GM21360 (cell line): ENCODE data around the gene SIPA1.
A peak's percentile ranks its signal among the peaks of the same experiment; 100 is the strongest.

Experiments used
- ATAC-seq: cut with Tn5 transposase; IDR thresholded peaks from one replicate; pipeline ENCODE4 v1.9.1; 2021; ENCODE audit warnings: mild to moderate bottlenecking, moderate library complexity; ENCODE audit not compliant: unreplicated experiment

SIPA1 gene

DNA sequence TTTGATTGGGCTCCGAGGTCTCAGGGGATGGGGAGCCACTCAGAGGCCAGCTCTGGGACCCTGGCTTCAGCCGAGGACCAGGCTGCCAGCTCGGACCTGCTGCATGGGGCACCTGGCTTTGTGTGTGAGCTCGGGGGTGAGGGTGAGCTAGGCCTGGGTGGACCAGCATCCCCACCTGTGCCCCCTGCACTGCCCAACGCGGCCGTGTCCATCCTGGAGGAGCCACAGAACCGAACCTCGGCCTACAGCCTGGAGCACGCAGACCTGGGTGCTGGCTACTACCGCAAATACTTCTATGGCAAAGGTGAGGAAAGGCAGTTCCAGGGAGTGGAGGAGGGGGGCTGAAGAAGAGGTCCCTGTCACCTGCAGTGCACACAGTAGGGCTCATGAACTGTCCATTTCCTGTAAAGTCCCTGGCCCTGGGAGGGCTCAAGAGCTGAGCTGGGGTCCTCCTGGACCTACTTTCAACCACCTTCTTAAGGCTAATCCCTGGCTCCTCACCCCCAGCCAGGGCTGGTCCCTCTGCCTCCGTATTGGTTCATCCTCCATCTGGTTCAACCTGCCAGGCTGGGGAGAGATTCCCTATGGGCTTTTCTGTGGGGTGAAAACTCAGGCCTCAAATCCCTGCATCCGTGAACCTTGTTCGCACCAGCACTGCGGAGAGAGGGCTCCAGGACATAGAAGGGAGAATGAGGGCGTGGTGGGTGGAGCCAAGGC lies 3.6 kb downstream of the SIPA1 start:
- ATAC-seq, result no peak

DNA sequence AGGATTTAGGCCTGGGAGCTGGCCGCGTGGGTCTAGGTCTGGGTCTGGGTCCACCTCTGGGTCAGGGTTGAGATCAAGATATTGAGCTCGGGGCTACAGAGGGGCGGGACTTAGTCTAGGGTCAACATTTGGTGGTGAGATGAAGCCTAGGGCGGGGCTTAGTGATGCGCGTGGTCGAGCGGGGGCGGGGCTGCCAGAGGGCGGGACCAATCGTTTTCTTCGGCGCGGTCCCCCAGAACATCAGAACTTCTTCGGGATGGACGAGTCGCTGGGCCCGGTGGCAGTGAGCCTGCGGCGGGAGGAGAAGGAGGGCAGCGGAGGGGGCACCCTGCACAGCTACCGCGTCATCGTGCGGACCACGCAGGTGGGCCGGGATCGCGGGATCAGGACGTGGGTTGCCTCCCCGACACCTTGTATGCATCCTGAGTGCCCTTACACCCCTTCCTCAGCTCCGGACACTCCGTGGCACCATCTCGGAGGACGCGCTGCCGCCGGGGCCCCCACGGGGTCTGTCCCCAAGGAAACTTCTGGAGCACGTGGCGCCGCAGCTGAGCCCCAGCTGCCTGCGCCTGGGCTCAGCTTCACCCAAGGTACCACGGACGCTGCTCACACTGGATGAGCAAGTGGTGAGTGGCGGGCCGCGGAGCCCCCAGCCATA lies 4.2 kb downstream of the SIPA1 start:
- no peak for ATAC-seq

DNA sequence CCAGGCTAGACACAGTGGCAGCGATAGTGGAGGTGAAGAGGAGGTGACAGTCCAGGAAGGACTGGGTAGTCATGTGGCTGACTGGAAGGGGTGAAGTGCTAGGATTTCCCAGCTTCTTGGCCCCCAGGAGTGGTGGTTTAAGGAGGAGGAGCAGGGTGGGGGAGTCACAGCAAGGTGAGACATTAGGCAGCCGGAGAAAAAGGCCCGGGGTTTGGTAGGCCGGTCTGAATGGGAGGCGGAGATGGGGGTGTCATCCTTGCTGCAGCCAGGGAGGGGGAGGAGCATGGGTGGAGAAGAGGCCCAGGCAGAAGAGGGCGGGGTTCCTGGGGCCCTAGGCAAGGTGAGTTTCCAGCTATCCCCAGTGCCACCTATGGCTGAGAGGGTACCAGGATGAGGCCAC lies 6.1 kb downstream of the SIPA1 start:
- no peak for ATAC-seq

DNA sequence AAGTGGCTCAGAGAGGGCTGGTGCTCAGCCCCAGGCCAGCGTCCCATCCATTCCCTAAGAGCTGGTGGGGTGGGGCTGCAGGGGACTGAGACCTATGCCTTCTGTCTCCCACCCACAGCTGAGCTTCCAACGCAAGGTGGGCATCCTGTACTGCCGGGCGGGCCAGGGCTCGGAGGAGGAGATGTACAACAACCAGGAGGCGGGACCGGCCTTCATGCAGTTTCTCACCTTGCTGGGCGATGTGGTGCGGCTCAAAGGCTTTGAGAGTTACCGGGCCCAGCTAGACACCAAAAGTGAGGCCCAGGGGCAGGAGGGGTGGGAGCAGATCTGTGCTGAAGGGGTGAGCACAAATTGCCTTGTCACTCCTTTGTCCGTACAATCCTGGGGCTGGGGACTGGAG lies 6.9 kb downstream of the SIPA1 start:
- ATAC-seq, result no peak

DNA sequence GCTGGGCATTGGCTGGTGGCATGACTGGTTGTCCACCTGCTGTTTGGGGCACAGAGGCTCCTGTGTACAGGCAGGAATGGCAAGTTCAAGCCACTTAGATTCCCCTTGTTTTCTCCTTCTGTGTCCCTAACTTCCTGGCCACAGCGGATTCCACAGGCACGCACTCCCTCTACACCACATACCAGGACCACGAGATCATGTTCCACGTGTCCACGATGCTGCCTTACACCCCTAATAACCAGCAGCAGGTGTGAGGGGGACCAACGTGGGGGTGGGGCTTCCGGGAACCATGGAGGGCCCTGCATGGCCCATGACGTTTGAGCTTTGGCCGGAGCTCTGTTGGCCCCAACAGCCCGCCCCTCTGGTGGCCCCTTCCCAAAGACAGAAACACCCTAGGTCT lies 7.8 kb downstream of the SIPA1 start:
- no peak for ATAC-seq

DNA sequence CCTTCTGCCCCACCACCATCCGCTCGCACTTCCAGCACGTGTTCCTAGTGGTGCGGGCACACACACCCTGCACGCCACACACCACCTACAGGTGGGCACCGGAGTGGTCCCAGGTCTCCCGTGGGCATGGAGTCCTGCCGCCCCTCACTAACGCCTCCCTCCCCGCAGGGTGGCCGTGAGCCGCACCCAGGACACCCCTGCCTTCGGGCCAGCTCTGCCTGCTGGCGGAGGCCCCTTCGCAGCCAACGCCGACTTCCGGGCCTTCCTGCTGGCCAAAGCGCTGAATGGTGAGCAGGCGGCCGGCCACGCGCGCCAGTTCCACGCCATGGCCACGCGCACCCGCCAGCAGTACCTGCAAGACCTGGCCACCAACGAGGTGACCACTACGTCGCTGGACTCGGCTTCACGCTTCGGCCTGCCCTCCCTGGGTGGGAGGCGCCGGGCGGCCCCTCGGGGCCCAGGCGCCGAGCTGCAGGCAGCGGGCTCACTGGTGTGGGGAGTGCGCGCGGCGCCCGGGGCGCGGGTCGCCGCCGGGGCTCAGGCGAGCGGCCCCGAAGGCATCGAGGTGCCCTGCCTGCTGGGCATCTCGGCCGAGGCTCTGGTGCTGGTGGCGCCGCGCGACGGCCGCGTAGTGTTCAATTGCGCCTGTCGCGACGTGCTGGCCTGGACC lies 8.5 kb downstream of the SIPA1 start:
- ATAC-seq, result no peak

DNA sequence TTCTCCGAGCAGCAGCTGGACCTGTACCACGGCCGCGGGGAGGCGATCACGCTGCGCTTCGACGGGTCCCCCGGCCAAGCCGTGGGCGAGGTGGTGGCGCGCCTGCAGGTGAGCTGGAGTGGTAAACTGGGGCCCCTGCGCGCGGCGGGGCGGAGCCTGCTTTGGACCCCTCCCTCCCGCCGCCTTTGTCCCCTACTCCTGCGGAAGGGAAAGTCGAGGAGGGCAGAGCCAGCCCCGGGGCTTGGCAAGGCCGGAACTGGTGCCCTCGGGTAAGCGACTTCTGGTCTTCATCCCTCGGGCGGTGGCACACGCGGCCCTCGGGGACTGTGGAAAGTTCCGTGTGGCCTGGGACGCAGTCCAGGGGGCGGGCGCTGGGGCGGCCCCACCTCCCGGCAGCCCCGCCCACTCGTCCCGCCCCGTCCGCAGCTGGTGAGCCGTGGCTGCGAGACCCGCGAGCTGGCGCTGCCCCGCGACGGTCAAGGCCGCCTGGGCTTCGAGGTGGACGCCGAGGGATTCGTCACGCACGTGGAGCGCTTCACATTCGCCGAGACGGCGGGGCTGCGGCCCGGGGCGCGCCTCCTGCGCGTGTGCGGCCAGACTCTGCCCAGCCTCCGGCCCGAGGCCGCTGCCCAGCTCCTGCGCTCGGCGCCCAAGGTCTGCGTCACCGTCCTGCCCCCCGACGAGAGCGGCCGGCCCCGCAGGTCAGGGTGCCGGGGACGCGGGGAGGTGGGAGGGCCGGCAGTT lies 9.2 kb downstream of the SIPA1 start:
- no peak for ATAC-seq

DNA sequence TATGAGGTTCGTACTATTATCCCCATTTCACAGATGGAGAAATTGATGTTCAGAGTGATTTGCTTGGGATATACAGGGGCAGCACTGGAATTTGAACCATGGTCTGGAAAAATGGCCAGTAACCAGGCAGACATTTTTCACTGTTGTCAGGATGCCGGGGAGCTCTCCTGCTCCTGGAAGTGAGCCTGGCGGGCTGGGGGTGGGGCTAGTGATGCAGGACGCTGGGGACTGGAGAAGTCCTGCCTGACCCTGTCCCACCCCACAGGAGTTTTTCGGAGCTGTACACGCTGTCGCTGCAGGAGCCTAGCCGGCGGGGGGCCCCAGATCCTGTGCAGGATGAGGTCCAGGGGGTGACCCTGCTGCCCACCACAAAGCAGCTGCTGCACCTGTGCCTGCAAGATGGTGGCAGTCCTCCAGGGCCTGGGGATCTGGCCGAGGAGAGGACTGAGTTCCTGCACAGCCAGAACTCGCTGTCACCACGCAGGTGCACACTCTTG lies 11.1 kb downstream of the SIPA1 start:
- ATAC-seq, result no peak

DNA sequence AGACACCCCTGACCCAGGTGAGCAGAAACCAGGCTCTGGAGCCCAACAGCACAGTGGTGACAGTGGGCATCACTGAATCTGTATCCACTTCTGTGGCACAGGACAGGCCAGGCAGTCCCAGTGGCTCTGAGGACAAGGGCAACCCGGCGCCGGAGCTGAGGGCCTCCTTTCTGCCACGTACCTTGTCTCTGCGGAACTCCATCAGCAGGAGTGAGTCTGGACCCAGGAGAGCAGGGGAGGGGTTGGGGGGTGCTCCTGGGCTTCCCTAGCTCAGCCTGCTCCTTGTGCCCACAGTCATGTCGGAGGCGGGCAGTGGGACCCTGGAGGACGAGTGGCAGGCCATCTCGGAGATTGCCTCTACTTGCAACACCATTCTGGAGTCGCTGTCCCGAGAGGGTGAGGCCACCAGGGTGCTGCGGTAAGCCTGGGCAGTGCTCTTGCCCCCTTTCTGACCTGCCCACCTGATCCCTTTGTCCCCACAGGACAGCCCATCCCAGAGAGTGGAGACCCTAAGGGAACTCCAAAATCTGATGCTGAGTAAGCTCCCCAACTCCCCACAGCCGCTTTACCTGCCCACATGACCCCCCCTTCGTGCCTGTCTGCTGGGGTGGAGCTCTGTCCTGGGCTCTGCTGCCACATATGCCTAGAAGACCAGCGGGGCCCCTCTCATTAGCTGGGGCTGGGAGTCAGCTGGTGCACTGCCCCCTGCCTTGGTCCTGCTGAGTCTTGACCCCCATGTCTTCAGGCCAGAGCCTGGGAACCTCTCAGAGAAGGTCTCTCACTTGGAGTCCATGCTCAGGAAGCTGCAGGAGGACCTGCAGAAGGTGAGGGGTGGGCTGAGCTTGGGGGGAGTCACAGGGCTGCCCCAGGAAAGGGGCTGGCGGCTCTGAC lies 12.0 kb downstream of the SIPA1 start:
- no peak for ATAC-seq

DNA sequence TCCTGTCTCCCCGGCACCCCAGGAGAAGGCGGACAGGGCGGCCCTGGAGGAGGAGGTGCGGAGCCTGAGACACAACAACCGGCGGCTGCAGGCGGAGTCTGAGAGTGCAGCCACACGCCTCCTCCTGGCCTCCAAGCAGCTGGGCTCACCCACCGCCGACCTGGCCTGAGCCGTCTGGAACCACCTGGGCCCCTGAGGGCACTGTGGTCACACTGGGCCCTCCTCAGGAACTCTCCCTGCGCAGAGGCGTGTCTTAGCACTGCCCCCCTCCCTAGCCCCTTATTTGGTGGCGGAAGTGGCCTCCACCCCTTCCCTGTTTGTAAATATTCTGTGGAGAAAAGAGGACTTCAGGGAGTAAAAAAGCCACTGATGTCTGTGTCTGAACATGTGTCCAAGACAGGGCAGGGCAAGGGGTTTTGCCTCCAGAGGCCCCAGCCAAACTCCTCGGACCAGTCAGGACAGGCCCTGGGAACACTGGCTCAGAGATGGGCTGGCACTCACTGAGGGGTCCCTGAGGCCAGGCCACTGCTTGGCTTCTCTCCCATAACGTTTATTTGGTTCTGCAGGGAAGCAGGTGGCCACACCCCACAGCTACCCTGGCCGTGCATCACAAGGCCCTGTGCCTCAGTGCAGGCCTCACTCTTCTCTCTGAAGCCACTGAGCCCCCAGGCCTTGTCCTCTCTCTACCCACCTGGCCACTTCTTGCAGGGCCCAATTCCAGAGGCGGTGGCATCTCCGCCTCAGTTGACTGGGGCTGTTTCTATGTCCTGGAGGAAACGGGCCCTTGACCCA lies 12.8 kb downstream of the SIPA1 start:
- no peak for ATAC-seq

DNA sequence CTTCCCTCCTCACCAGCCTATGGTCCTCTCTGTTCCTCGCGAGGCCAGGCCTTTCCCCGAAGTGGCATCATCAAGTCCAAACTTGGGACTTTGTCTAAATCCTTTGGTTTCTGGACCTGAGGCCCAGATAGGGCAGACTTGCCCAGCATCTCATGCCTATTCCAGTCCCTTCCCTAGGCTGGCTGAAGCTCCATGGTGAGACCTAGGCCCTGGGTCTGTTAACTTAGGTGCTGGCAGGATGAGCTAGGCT lies 13.4 kb downstream of the SIPA1 start:
- no peak for ATAC-seq

DNA sequence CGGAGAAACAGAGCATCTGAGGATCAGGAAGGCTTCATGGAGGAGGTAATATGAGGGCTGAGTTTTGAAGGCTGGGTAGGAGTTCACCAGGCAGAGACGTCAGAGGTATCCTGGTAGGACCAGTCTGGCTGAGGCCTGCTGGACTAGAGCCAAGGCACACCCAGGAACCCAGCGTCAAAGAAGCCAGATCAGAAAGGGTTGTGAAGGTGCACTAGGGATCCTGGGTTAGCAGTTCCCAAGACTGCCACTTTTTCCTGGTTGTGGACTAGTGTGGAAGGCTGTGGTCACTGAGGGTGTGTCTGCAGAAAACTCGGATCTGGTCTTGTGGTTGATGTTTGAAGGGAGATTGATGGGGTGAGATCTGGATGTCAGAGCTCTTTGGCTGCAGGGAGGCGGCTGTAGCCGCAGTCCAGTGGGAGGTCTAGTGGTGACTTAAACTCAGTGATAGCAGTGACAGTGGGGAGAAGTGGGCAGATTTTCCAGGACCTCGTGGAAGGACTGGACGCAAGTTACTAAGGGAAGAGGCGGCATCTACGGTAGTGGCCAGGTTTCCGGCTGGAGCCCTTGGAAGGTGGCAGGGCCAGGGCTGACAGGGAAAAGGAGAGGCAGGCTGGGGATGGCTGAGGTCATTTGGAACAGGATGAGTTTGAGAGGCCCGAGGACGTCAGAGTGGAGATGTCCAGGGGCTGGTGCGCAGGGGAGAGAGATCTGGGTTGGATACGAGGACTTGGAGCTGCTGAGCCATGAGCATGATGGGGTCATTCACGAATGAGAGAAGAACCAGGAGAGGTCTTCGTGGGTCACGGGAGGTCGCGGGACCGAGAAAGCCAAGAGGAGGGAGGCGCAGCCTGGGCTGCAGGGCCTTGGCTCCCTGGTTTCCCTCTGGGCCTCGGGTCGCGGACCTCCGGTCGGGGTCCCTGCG lies 13.9 kb downstream of the SIPA1 start:
- ATAC-seq, result no peak

DNA sequence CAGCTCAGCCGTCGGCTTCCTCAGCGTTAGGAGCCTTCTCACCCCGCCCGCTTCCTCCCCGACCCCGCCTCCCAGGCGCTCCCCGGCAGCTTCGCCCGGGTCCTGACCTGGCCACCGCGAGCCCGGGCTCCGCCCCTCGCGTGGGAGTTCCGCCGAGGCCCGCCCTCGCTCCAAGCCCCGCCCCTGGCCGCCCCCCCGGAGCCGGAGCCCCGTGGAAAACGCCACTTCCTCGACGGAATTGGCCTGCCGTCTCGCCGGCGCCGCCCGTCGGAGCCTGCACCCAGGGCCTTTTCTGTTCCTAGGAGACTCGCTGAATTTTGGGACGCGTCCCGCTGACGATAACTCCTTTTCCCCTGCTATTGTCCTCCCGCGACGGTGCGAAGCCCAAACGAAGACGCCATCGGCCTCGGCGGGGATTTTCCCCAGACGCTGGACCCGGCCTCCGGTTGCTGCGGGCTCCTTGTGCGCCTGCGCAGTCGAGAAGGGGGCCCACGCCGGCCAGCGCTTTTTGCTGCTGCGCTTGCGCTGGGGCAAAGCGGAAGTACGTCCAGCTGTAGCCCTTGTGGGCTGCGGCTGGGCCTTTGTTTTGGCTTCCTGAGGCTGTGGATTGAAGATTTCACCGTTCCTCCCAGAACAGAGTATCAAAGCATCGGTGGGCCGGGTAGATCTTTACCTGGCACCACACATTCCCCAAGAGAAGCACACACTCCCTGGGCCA lies 14.8 kb downstream of the SIPA1 start:
- peak; percentile 71 for ATAC-seq

DNA sequence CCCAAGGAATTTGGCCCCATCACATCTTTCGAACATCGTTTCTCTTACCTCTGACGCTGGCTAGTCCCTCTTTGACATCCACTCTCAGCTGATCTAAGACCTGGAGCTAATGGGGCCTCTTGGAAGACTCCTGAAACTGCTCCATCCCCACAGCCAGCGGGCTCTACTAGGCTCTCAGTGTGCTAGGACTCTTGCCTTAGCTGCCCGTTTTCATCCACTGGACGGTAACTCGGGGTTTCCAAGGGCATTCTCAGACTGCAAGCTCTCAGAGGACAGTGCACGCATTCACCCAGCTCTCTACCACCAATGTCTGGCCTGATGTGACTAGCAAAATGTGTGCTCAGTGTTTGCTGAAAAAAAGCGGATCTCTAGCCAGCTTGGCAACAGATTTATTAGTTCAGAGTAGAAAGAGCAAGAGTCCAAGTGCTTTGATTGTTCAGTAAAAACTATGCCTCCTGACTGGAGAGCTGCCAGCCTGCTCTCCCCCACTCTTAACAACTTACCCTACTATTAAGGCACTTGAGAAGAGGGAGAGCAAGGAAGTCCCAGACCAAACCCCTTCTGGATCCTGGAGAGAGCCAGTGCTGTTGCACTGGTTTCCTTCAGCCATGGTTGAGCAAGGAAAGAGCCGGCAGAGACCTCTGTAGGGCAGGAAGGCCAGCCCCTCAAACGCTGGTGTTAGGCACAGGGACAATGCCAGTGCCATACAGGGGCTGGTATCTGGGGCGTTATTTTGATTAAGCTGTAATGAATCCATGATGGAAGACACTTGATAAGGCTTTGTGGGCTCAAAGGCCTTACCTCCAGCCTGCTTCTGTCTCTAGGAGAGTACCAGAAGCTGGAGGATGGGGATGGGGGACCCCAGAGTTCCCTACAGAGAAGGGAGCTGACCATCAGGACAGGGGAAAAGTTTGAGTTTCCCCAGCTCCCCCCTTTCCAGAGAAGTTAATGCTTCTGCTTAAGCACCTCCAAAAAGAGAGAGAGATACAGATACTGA lies 15.6 kb downstream of the SIPA1 start:
- no peak for ATAC-seq

DNA sequence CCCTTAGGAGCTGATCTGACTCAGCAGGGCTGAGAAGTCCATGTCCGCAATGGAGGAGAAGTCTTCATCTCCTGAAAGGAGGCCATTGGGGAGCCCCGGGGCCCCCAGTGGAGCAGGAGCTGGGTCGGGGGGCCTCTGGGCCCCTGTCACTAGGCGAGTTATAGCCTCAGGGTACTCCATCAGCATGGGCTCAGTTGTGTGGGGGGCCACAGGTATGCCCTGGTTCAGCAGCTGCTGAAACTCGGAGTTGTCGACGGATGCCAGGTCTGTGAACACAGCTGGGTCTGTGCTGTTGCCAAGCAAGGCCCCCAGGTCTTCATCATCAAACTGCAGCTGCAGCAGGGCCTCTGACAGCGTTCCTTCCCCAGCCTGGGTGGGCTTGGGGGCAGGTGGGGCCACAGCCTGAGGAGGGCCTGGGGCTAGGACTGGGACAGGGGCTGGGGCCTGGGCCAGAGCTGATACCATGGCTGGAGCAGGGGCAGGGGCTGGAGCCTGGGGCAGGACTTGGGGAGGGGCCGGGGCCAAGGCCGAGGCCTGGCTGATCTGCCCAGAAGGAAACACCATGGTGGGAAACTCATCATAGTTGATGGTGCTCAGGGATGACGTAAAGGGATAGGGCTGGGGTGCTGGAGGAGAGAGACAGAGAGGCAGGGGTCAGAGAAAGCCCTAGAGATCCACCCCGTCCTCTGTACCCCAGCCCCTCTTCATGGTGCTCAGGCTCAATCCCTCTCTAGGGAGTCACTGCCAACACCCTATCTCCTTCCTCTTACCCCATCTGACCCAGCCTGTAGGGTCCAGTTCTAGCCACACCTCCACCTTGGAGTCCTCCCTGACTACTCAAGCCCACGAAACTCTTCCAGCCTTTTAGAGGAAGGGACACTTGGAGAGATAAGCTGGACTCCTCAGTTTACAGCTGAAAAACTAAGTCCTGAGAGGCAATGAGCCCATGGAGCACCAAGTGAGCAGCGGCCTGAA lies 16.8 kb downstream of the SIPA1 start:
- ATAC-seq, result no peak
